ENCODE results near the gene LARP4B.
"Not testable (repeated sequence)": the region's sequence is repeated elsewhere in the genome, so short reads cannot be mapped to it uniquely, and the experiment has no call there.

Gene LARP4B

DNA sequence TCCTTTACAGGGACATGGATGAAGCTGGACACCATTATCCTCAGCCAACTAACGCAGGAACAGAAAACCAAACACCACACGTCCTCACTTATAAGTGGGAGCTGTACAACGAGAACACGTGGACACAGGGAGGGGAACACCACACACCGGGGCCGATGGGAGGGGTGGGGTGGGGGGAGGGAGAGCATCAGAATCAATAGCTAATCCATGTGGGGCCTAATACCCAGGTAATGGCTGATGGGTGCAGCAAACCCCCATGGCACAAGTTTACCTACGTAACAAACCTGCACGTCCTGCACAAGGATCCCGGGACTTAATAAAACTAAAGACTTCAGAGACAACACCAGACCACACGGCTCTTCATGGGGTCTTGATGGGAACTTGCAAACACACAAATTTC lies 159.9 kb downstream of the LARP4B start:
- Mint-ChIP-seq H3K4me1 (ENCODE audit: low read depth) (no peaks in the 10 kb centered on the region), H3K27me3 (no peaks in the 10 kb centered on the region), H3K4me3 (no peak overlapping the region), H3K27ac (no peak overlapping the region), H3K36me3 (ENCODE audit: low read depth) (no peaks in the 10 kb centered on the region), H3K9me3 (peaks cover 12% of the 10 kb centered on the region)

DNA sequence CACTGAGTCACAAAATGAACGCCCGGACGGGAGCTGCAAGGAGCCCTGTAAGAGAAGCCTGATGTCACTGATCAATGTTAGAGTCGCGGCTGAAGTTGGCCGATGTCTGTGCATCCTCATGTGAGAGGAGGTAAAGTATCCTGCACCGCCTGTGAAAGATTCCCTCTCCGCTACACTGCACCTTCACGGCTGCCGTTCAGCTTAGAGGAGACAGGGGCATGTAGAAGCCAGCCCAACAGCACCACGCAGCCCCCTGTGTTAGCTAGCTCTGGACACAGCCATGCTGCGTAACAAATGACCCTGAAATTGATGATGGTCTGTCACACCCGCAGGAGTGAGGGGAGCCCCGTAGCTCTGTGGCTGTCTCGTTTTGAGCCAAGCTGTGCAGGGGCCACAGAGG lies 160.5 kb downstream of the LARP4B start:
- no peak overlapping the region for H3K27ac Mint-ChIP-seq
- H3K36me3 Mint-ChIP-seq (ENCODE audit: low read depth) = no peaks in the 10 kb centered on the region
- H3K9me3 Mint-ChIP-seq = peaks cover 12% of the 10 kb centered on the region
- no peaks in the 10 kb centered on the region for H3K27me3 Mint-ChIP-seq
- H3K4me3 Mint-ChIP-seq = no peak overlapping the region
- H3K4me1 Mint-ChIP-seq (ENCODE audit: low read depth) = no peaks in the 10 kb centered on the region

DNA sequence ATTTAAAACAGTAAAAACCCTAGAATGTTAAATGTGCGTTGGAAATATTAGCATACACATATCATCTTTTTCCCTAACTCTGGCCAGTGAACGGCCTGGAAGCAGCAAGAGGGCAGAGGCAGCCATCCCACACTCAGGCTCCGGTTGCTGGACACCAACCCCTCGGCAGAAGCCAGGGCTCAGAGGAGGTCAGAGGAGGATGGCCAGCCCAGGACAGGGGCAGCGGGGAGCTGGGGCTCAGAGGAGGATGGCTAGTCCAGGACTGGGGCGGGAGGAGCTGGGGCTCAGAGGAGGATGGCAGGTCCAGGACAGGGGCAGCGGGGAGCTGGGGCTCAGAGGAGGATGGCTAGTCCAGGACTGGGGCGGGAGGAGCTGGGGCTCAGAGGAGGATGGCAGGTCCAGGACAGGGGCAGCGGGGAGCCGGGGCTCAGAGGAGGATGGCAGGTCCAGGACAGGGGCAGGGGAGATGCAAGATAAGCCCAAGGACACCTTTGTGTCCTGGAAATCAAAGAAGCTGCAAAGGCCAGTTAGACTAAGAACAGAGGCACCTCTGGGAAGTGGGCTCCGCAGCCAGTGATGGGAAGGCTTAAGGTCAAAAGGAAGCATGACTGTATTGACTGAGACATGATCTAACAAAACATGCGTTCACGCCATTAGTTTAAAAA lies 161.3 kb downstream of the LARP4B start:
- H3K36me3 Mint-ChIP-seq (ENCODE audit: low read depth); H3K27me3 Mint-ChIP-seq; H3K4me3 Mint-ChIP-seq; H3K4me1 Mint-ChIP-seq (ENCODE audit: low read depth); H3K27ac Mint-ChIP-seq: not testable (repeated sequence)
- peaks cover 12% of the 10 kb centered on the region for H3K9me3 Mint-ChIP-seq

DNA sequence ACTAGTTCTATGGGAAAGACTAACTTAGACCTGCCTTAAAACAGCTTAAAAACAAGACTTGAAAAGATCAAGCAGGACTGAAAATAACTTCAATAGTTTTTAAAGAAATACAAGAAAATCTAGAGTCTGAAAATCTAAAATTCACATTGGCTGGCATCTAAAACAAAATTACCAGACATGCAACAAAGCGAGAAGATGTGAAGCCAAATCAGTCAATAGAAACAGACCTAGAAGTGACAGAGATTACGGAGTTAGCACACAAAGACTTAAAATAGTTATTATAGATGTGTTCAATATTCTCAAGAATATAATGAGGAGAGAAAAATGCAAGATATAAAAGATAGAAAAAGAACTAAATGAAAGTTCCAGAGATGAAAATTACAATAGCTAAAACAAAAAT lies 163.7 kb downstream of the LARP4B start:
- peaks cover 19% of the 10 kb centered on the region for H3K9me3 Mint-ChIP-seq

DNA sequence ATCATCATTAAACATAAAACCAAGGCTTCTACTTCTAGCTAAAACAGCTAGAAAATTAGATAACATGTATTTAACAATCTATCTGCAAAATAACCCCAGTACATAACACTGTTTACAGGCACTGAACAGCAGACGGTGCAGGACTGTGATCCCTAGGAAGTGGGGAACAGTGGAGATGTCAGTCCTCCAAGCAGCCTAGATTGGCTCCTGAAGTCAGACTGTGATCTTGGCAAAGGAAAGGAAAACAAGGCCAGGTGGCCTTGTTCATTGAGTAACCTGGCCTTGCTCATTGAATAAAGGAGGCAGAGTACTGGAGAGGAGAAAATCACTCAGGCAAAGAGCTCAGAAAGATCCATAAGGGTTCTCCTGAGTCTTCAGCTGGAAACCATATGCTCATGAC lies 164.3 kb downstream of the LARP4B start:
- H3K36me3 Mint-ChIP-seq (ENCODE audit: low read depth) = peaks cover 6% of the 10 kb centered on the region

More for the DNA sequence above, 163.7 kb downstream of the LARP4B start:
- Mint-ChIP-seq H3K4me3 (no peak overlapping the region), H3K36me3 (ENCODE audit: low read depth) (no peaks in the 10 kb centered on the region), H3K27me3 (peaks cover 7% of the 10 kb centered on the region), H3K4me1 (ENCODE audit: low read depth) (no peaks in the 10 kb centered on the region), H3K27ac (no peak overlapping the region)

DNA sequence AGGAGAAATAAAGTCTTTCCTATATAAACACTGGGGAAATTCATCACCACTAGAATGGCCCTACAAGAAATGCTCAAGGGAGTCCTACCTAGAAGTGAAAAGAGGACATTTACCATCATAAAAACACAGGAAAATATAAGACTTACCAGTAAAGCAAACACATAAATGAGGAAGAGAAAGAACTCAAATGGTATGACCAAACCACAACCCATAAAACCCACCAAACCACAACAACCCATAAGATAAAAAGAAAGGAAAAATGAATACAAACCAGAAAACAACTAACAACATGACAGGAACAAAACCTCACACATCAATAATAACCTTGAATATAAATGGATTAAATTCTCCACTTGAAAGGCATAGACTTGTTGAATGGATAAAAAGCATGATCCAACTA lies 170.1 kb downstream of the LARP4B start:
- Mint-ChIP-seq H3K27me3 (peaks cover 20% of the 10 kb centered on the region), H3K9me3 (peaks cover 36% of the 10 kb centered on the region), H3K27ac (no peak overlapping the region), H3K4me3 (no peak overlapping the region), H3K36me3 (ENCODE audit: low read depth) (peaks cover 6% of the 10 kb centered on the region), H3K4me1 (ENCODE audit: low read depth) (no peaks in the 10 kb centered on the region)

More for the DNA sequence above, 164.3 kb downstream of the LARP4B start:
- Mint-ChIP-seq H3K27me3 (peaks cover 13% of the 10 kb centered on the region), H3K9me3 (peaks cover 25% of the 10 kb centered on the region), H3K4me3 (no peak overlapping the region), H3K4me1 (ENCODE audit: low read depth) (no peaks in the 10 kb centered on the region), H3K27ac (no peak overlapping the region)

DNA sequence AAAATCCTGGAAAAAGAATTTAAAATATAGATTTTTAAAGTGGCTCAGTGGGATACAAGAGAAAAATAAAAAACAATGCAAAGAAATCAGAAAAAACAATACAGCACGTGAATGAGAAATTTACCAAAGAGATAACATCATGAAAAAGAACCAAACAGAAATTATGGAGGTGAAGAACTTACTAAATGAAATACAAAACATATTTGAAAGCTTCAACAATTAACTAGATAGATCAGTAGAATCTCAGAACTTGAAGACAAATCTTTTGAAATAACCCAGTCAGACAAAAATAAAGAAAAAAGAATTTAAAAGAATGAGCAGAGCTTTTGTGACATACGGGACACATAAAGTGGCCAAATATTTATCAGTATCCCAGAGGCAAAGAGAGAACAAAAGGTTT lies 170.9 kb downstream of the LARP4B start:
- Mint-ChIP-seq H3K27ac (no peak overlapping the region), H3K9me3 (peaks cover 36% of the 10 kb centered on the region), H3K36me3 (ENCODE audit: low read depth) (peaks cover 6% of the 10 kb centered on the region), H3K27me3 (peaks cover 20% of the 10 kb centered on the region), H3K4me3 (no peak overlapping the region), H3K4me1 (ENCODE audit: low read depth) (no peaks in the 10 kb centered on the region)

DNA sequence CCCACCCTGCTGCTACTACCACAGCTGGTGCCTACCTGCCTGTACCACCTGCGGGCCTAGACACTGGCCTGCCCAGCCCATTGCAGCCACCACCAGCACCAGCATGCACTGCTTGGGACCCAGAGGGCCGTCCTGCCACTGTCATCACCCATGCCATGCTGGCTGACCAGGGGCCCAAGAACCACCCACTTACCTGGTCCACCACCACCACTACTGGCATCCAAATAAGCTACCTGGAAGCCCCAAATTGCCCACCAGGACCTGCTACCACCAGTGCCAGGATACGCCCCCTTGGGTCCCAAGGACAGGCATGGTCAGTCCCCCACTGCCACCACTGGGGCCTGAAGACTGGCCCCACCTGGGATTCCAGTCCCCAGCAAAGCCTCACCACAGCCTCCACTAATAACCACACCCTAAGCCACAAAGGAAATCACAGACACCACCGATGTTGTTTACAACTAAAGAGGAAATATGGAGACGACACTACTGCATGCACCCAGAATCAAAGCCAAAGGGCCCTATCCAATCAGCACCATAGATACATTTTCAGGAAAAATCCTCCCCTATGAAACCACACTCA lies 171.5 kb downstream of the LARP4B start:
- peaks cover 24% of the 10 kb centered on the region for H3K27me3 Mint-ChIP-seq
- peaks cover 43% of the 10 kb centered on the region for H3K9me3 Mint-ChIP-seq
- no peak overlapping the region for H3K4me3 Mint-ChIP-seq

More for the DNA sequence above, 171.5 kb downstream of the LARP4B start:
- Mint-ChIP-seq H3K27ac (no peak overlapping the region), H3K36me3 (ENCODE audit: low read depth) (peaks cover 9% of the 10 kb centered on the region), H3K4me1 (ENCODE audit: low read depth) (no peaks in the 10 kb centered on the region)
